HUES6 (cell line): ENCODE measurements around the gene RTN4R.
"Not testable (repeated sequence)": the region's sequence is repeated elsewhere in the genome, so short reads cannot be mapped to it uniquely, and the experiment has no call there.

ENCODE experiments used
- H3K27ac ChIP-seq: 2 replicates; pipeline ENCODE4 v1.7.0; 2013; ENCODE audit warnings: low read depth, mild to moderate bottlenecking, low read length, inconsistent platforms
- H3K27me3 ChIP-seq: 2 replicates; pipeline ENCODE4 v1.6.1; 2013; ENCODE audit warnings: low read length; ENCODE audit not compliant: control insufficient read depth, insufficient read depth
- H3K36me3 ChIP-seq: 2 replicates; pipeline ENCODE4 v1.6.1; 2013; ENCODE audit warnings: low read length; ENCODE audit not compliant: control insufficient read depth, insufficient read depth
- H3K4me1 ChIP-seq: 2 replicates; pipeline ENCODE4 v1.6.1; 2013; ENCODE audit warnings: low read length; ENCODE audit not compliant: control insufficient read depth, insufficient read depth
- H3K4me3 ChIP-seq: 2 replicates; pipeline ENCODE4 v1.5.1; 2013; ENCODE audit warnings: low read depth, low read length
- H3K9ac ChIP-seq: one replicate; pipeline ENCODE4 v1.6.1; 2013; ENCODE audit warnings: mild to moderate bottlenecking, low read length
- H3K9me3 ChIP-seq: 2 replicates; pipeline ENCODE4 v1.6.1; 2013; ENCODE audit warnings: low read depth, low read length; ENCODE audit not compliant: control insufficient read depth, insufficient read depth

RTN4R gene

GRCh38 chr22:20274374-20274773, 6.3 kb upstream of the RTN4R start:
- not testable (repeated sequence) for H3K27me3 ChIP-seq, H3K36me3 ChIP-seq, H3K4me3 ChIP-seq, H3K9me3 ChIP-seq, H3K4me1 ChIP-seq, H3K27ac ChIP-seq, H3K9ac ChIP-seq

- H3K4me3 ChIP-seq = no peak overlapping the region
- no peaks in the 10 kb centered on the region for H3K9me3 ChIP-seq
- H3K4me1 ChIP-seq = peaks cover 7% of the 10 kb centered on the region
- no peaks in the 10 kb centered on the region for H3K36me3 ChIP-seq
- no peaks in the 10 kb centered on the region; the same call in 1 of the 2 replicates for H3K27me3 ChIP-seq
- H3K9ac ChIP-seq = no peak overlapping the region
- H3K27ac ChIP-seq = no peak overlapping the region
Measured at GRCh38 chr22:20273758-20274181, 5.7 kb upstream of the RTN4R start.

- H3K9ac ChIP-seq = no peak overlapping the region
- no peaks in the 10 kb centered on the region for H3K36me3 ChIP-seq
- peaks cover 11% of the 10 kb centered on the region for H3K4me1 ChIP-seq
- no peak overlapping the region for H3K27ac ChIP-seq
- H3K27me3 ChIP-seq = no peaks in the 10 kb centered on the region; the same call in 1 of the 2 replicates
- no peaks in the 10 kb centered on the region for H3K9me3 ChIP-seq
- H3K4me3 ChIP-seq = no peak overlapping the region
Measured at GRCh38 chr22:20272700-20273099, 4.6 kb upstream of the RTN4R start.

- H3K27me3 ChIP-seq = peaks cover 2% of the 10 kb centered on the region; the same call in 1 of the 2 replicates
- no peak overlapping the region for H3K27ac ChIP-seq
- no peaks in the 10 kb centered on the region for H3K9me3 ChIP-seq
- H3K4me3 ChIP-seq = no peak overlapping the region
- H3K9ac ChIP-seq = no peak overlapping the region
- H3K4me1 ChIP-seq = peaks cover 12% of the 10 kb centered on the region
- no peaks in the 10 kb centered on the region for H3K36me3 ChIP-seq
Measured at GRCh38 chr22:20272174-20272573, 4.1 kb upstream of the RTN4R start.

GRCh38 chr22:20271114-20271994, 3.2 kb upstream of the RTN4R start:
- H3K4me1 ChIP-seq = peaks cover 15% of the 10 kb centered on the region
- no peak overlapping the region for H3K27ac ChIP-seq
- H3K36me3 ChIP-seq = no peaks in the 10 kb centered on the region
- no peak overlapping the region for H3K4me3 ChIP-seq
- no peaks in the 10 kb centered on the region for H3K9me3 ChIP-seq
- H3K9ac ChIP-seq = no peak overlapping the region
- peaks cover 6% of the 10 kb centered on the region; the same call in 1 of the 2 replicates for H3K27me3 ChIP-seq

- H3K4me3 ChIP-seq, H3K9me3 ChIP-seq, H3K36me3 ChIP-seq, H3K9ac ChIP-seq, H3K27me3 ChIP-seq, H3K27ac ChIP-seq: not testable (repeated sequence)
- H3K4me1 ChIP-seq = peaks cover 15% of the 10 kb centered on the region
Measured at GRCh38 chr22:20270190-20271113, 2.3 kb upstream of the RTN4R start.

- H3K4me1 ChIP-seq = peaks cover 15% of the 10 kb centered on the region
- H3K36me3 ChIP-seq, H3K9ac ChIP-seq, H3K27me3 ChIP-seq, H3K9me3 ChIP-seq, H3K27ac ChIP-seq, H3K4me3 ChIP-seq: not testable (repeated sequence)
Measured at GRCh38 chr22:20269673-20270072, 1.6 kb upstream of the RTN4R start.

- not testable (repeated sequence) for H3K9me3 ChIP-seq, H3K36me3 ChIP-seq, H3K27ac ChIP-seq, H3K9ac ChIP-seq, H3K4me3 ChIP-seq, H3K27me3 ChIP-seq
- H3K4me1 ChIP-seq = peaks cover 15% of the 10 kb centered on the region
Measured at GRCh38 chr22:20269201-20269600, 1.1 kb upstream of the RTN4R start.

- Histone ChIP-seq H3K27ac (no peak overlapping the region), H3K27me3 (peaks cover 6% of the 10 kb centered on the region; the same call in 1 of the 2 replicates), H3K4me1 (peaks cover 15% of the 10 kb centered on the region), H3K36me3 (no peaks in the 10 kb centered on the region), H3K4me3 (peak overlapping the region; percentile 55), H3K9me3 (no peaks in the 10 kb centered on the region), H3K9ac (peak overlapping the region; percentile 9)
Measured at GRCh38 chr22:20267441-20268278, 458 bp downstream of the RTN4R start.

GRCh38 chr22:20266667-20267440, 1.3 kb downstream of the RTN4R start:
- not testable (repeated sequence) for H3K36me3 ChIP-seq, H3K9me3 ChIP-seq, H3K9ac ChIP-seq, H3K27ac ChIP-seq, H3K27me3 ChIP-seq
- peaks cover 15% of the 10 kb centered on the region for H3K4me1 ChIP-seq
- peak overlapping the region; percentile 55 for H3K4me3 ChIP-seq
